ENCODE results near the gene PTPRG. TPM values are rescaled to one million over a fixed set of nuclear protein-coding genes. Genes with fewer than 3 reads are reported as not detected.

Gene PTPRG
- total RNA-seq, 4 donors from 2014 or later: 8.4 to 37.3 (median 14.9) TPM

DNA sequence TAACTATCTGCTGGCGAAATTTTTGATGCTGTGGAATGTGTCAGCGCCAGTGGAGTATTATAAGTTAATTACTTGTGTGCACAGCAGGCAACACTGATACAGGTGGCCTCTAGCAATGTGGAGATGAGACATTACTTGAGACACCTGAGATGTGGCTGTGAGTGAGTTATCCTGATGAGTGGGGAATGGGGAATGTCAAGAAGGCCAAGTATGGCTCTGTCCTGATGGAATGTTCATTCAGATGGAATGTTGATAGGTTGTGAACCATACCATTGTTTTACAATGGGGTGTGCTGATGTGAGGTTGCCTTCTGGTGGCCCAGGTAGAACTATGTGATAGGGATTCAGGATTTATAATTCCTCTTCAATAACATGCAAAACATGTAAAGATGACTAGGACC is 404.8 kb downstream of the PTPRG start:
- no peak for DNase-seq (ENCODE audit: low spot score in 2 of 2)
- 59 to 73% methylated on average over 2 of the region's 2 CpGs for WGBS, 2 donors
- intact Hi-C loops (cut with DNase I; ENCODE audit: low total_unique reads): no loop called here
- TF ChIP-seq, protein P1, sequence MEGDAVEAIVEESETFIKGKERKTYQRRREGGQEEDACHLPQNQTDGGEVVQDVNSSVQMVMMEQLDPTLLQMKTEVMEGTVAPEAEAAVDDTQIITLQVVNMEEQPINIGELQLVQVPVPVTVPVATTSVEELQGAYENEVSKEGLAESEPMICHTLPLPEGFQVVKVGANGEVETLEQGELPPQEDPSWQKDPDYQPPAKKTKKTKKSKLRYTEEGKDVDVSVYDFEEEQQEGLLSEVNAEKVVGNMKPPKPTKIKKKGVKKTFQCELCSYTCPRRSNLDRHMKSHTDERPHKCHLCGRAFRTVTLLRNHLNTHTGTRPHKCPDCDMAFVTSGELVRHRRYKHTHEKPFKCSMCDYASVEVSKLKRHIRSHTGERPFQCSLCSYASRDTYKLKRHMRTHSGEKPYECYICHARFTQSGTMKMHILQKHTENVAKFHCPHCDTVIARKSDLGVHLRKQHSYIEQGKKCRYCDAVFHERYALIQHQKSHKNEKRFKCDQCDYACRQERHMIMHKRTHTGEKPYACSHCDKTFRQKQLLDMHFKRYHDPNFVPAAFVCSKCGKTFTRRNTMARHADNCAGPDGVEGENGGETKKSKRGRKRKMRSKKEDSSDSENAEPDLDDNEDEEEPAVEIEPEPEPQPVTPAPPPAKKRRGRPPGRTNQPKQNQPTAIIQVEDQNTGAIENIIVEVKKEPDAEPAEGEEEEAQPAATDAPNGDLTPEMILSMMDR (IDR thresholded peaks at IDR 0.05): no peak
- TF ChIP-seq POLR2A (IDR thresholded peaks at IDR 0.05): no peak
- H3K4me3 ChIP-seq (ENCODE audit: low read depth, poor library complexity, severe bottlenecking): no peak overlapping the region

DNA sequence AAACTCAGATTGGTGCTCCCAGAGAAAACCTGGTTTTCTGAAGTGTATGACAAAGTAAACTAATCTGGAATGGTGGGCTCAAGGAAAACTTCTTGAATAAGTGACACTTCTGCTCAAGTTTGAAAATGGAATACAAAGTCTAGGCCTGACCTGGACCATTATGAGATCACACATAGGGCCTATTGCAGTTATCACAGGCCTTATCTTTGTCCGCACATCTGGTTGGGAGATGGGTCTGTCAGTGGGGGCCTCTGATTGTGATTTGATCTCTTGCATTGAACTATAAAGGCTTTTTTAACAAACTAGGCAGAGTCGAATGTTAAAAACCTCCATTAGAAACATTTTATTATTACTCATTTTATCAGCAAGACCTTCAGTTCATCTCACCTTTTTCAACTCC is 405.6 kb downstream of the PTPRG start:
- WGBS, 2 donors: 95 to 96% methylated on average over 2 of the region's 2 CpGs
- DNase-seq (ENCODE audit: low spot score in 2 of 2): no peak
- H3K4me3 ChIP-seq (ENCODE audit: low read depth, poor library complexity, severe bottlenecking): no peak overlapping the region
- TF ChIP-seq, protein P1 (IDR thresholded peaks at IDR 0.05): no peak
- TF ChIP-seq POLR2A (IDR thresholded peaks at IDR 0.05): no peak
- intact Hi-C loops (cut with DNase I; ENCODE audit: low total_unique reads): no loop called here

DNA sequence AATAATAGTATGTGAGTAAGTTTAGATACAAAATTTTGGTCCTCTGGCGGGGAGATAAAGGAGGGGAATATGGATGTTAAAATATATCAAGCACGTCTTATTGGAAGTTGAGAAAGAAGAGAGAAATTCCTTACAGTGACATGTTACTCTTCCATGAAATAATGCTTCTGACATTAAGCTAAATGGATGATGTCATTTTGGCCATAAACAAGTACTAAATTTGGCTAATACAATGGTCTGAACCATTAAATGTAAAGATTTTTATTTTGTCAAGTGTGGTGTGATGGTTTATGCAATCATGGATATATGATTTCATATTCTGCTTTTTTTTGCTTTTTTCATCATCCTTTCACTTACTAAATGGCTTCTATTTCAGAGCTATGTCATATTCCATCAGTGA is 406.6 kb downstream of the PTPRG start:
- intact Hi-C loops (cut with DNase I; ENCODE audit: low total_unique reads): no loop called here
- TF ChIP-seq, protein P1 (IDR thresholded peaks at IDR 0.05): no peak
- no peak for TF ChIP-seq POLR2A (IDR thresholded peaks at IDR 0.05)
- H3K4me3 ChIP-seq (ENCODE audit: low read depth, poor library complexity, severe bottlenecking): no peak overlapping the region
- no peak for DNase-seq (ENCODE audit: low spot score in 2 of 2)
- 91 to 96% methylated on average over 2 of the region's 2 CpGs for WGBS, 2 donors

DNA sequence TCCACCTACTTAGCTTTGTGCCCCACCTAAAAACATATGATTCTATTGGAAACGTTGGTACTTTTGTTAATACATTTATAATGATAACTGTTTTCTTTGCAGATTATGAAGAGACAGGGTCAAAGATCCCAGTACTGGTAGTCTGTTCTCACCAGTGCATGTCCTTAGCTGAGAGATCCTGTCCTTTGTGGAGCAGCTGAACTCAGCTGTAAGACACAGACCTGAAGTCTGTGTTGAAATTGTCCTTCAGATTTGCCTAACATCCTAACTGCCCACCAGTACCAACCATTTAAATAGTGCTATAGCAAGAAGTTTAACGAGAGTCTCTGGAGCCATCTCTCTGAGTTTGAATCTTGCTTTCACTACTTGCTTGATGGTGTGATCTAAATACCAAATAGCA is 413.3 kb downstream of the PTPRG start:
- 57 to 59% methylated on average over 2 of the region's 2 CpGs for WGBS, 2 donors
- no peak for TF ChIP-seq POLR2A (IDR thresholded peaks at IDR 0.05)
- TF ChIP-seq, protein P1 (IDR thresholded peaks at IDR 0.05): no peak

DNA sequence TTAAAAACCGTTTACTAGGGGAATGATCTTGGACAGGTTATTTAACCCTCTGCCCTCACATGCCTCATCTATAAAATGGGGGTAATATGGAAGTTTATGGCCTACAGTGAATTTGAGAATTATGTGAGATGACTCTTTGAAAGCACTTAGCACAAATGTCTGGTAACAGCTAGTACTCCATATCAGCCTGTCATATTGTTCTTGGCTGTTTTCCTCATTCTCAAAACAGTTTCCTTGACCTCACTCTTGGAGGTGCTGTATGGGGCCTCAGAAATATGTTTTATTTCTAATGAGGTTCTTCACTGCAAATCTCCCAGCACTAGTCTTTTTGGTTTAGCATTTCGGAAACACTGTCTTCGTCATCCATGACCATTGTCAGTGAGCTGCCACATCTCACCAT is 413.8 kb downstream of the PTPRG start:
- TF ChIP-seq POLR2A (IDR thresholded peaks at IDR 0.05): no peak
- TF ChIP-seq, protein P1 (IDR thresholded peaks at IDR 0.05): no peak
- WGBS, 2 donors: 82 to 84% methylated on average over 3 of the region's 3 CpGs
- intact Hi-C loops (cut with DNase I; ENCODE audit: low total_unique reads): no loop called here
- no peak overlapping the region for H3K4me3 ChIP-seq (ENCODE audit: low read depth, poor library complexity, severe bottlenecking)
- DNase-seq (ENCODE audit: low spot score in 2 of 2): no peak

More for the DNA sequence above, 413.3 kb downstream of the PTPRG start:
- intact Hi-C loops (cut with DNase I; ENCODE audit: low total_unique reads): no loop called here
- H3K4me3 ChIP-seq (ENCODE audit: low read depth, poor library complexity, severe bottlenecking): no peak overlapping the region
- DNase-seq (ENCODE audit: low spot score in 2 of 2): no peak

DNA sequence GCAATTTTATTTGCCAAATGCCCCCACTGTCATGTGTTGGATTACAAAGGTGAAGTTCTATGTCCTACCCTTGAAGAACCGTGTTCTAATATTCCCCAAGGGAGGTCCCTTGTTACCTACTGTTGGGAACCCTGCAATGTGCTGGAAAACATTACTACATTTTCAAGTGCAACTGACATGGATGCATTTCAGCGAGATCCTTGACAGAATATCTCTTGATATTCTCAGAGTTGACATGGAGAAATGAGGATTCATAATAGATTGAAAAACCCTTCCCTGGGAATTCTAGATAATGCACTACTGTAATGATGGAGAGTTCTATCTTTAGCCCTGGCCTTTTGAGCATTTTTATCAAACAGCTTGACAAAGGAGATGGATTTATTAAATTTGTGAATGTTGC is 414.6 kb downstream of the PTPRG start:
- 65 to 89% methylated on average over 2 of the region's 2 CpGs for WGBS, 2 donors
- H3K4me3 ChIP-seq (ENCODE audit: low read depth, poor library complexity, severe bottlenecking): no peak overlapping the region
- intact Hi-C loops (cut with DNase I; ENCODE audit: low total_unique reads): no loop called here
- TF ChIP-seq, protein P1 (IDR thresholded peaks at IDR 0.05): no peak
- no peak for TF ChIP-seq POLR2A (IDR thresholded peaks at IDR 0.05)
- no peak for DNase-seq (ENCODE audit: low spot score in 2 of 2)
